ENCODE measurements around the gene ADAMTSL2. TPM values are rescaled to one million over a fixed set of nuclear protein-coding genes. Genes with fewer than 3 reads are reported as not detected.

The ADAMTSL2 gene
- total and polyA plus RNA-seq, 10 donors, result 1.6 to 11.7 (median 4.3) TPM

DNA sequence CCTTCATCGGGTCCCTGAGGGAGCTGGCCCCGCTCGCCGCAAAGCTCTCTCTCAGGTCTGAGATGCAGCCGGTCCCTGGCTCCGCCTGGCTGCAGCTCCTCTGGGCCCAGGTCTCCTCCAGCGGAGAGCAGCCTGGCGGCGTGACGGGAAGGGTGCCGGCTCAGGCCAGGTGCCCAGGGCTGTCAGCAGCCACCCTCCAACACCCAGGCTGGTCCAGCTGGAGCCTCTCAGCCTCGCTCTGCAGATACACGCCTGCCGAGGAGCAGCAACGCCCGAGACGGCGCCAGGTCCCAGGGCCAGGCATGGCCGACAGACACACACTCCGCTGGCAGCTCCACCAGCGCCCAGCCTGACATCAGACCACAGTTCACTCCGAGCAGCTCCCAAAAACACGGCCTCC is 49.1 kb downstream of the ADAMTSL2 start:
- Histone ChIP-seq H3K4me1 (peaks cover 0 to 29% (median 16%) of the 10 kb centered on the region in 6 donors), H3K4me3 (no peak overlapping the region), H3K27me3 (replicated peaks in 1 of 7) (peaks cover 0 to 86% (median 29%) of the 10 kb centered on the region in 7 donors), H3K36me3 (no peaks in the 10 kb centered on the region), H3K27ac (no peak overlapping the region), H3K9me3 (no peaks in the 10 kb centered on the region)
- no peak for DNase-seq
- intact Hi-C loops (cut with DNase I; ENCODE audit: low total_unique reads), result no loop called here
- WGBS, 5 donors, result 80 to 92% (median 87%) methylated on average over 10 to 23 of the region's 23 CpGs
- TF ChIP-seq, protein P1, sequence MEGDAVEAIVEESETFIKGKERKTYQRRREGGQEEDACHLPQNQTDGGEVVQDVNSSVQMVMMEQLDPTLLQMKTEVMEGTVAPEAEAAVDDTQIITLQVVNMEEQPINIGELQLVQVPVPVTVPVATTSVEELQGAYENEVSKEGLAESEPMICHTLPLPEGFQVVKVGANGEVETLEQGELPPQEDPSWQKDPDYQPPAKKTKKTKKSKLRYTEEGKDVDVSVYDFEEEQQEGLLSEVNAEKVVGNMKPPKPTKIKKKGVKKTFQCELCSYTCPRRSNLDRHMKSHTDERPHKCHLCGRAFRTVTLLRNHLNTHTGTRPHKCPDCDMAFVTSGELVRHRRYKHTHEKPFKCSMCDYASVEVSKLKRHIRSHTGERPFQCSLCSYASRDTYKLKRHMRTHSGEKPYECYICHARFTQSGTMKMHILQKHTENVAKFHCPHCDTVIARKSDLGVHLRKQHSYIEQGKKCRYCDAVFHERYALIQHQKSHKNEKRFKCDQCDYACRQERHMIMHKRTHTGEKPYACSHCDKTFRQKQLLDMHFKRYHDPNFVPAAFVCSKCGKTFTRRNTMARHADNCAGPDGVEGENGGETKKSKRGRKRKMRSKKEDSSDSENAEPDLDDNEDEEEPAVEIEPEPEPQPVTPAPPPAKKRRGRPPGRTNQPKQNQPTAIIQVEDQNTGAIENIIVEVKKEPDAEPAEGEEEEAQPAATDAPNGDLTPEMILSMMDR (IDR thresholded peaks at IDR 0.05 in 8 of 11, conservative IDR thresholded peaks at IDR 0.05 in 3 of 11), result no peak
- TF ChIP-seq POLR2AphosphoS5 (IDR thresholded peaks at IDR 0.05) (no peak), POLR2A (IDR thresholded peaks at IDR 0.05) (no peak)

DNA sequence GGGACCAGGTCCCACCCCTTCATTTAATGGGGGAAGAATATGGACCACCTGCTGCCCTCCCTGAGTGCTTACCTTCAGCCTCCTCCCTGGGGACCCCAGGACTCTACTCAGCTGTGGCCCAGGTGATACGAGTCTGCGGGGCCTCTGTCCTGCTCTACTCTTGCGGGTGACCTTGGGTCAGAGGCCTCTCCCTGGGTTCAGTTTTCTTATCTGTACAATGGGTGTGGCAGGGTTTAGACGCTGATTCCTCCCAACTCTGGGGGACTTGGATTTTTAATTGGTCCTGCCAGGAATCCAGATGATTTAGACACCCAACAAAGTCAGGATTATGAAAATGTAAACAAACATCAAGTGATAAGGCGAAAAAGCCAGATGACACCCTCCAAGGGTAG is 49.7 kb downstream of the ADAMTSL2 start:
- WGBS, 5 donors, result 63 to 81% (median 72%) methylated on average over 5 of the region's 5 CpGs
- no peak for DNase-seq
- Histone ChIP-seq H3K9me3 (no peaks in the 10 kb centered on the region), H3K4me3 (no peak overlapping the region), H3K36me3 (no peaks in the 10 kb centered on the region), H3K27me3 (replicated peaks in 1 of 7) (peaks cover 0 to 80% (median 24%) of the 10 kb centered on the region in 7 donors), H3K4me1 (peaks cover 0 to 25% (median 16%) of the 10 kb centered on the region in 6 donors), H3K27ac (no peak overlapping the region)
- intact Hi-C loops (cut with DNase I; ENCODE audit: low total_unique reads), result no loop called here
- TF ChIP-seq POLR2A (IDR thresholded peaks at IDR 0.05) (no peak), POLR2AphosphoS5 (IDR thresholded peaks at IDR 0.05) (no peak)
- TF ChIP-seq, protein P1 (IDR thresholded peaks at IDR 0.05 in 8 of 11, conservative IDR thresholded peaks at IDR 0.05 in 3 of 11), result no peak

DNA sequence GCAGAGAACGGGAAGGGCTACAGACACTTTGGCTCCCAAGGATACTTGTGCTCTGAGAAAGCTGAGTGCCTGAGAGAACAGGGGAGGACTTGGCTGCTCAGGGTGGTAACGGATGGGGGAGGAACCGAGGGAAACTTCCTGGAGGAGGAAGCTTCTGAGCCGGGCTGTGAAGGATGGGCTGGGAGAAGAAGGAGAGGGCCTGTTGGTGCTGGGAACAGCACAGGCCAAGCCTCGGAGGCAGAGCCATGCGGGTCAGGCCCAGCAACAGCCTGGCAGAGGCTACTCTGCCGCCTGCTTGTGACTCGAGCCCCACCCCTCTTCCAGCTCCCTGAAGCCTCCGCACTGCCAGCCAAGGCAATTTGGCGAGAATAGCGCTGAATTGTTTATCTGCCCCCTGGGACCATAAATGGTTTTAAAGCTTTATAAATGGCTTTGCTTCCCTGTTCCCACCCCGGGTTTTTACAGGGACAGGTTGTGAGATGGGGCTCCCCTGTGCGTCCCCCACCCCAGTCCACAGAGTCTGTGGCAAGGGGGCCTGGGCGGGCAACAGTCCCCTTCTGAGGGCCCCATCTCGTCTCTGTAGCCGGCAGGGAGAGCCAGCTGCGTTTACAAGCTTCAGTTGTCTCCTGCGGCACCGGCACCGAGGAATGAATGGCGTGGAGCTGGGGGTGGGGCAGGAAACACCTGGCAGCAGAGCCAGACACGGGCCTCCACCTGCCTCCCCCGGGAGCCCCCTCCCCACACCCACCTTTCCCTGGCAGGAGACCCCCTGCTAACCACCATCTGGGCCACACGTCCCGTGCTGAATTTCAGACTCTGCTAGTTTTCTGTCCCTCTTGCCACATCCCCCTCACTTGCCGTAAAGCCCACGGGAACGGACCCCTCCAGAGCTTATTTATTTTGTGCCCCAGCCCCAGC is 50.3 kb downstream of the ADAMTSL2 start:
- intact Hi-C loops (cut with DNase I; ENCODE audit: low total_unique reads), result no loop called here

More for the DNA sequence above, 50.3 kb downstream of the ADAMTSL2 start:
- peaks cover 0 to 73% (median 24%) of the 10 kb centered on the region in 7 donors for H3K27me3 ChIP-seq (replicated peaks in 1 of 7)
- H3K9me3 ChIP-seq, result no peaks in the 10 kb centered on the region
- TF ChIP-seq POLR2AphosphoS5 (IDR thresholded peaks at IDR 0.05) (no peak), POLR2A (IDR thresholded peaks at IDR 0.05) (no peak)
- TF ChIP-seq, protein P1 (IDR thresholded peaks at IDR 0.05 in 8 of 11, conservative IDR thresholded peaks at IDR 0.05 in 3 of 11), result no peak
- H3K36me3 ChIP-seq, result no peaks in the 10 kb centered on the region
- WGBS, 5 donors, result 11 to 15% (median 14%) methylated on average over 22 to 28 of the region's 28 CpGs
- H3K27ac ChIP-seq, result no peak overlapping the region
- DNase-seq, result no peak
- peaks cover 0 to 23% (median 16%) of the 10 kb centered on the region in 6 donors for H3K4me1 ChIP-seq
- no peak overlapping the region for H3K4me3 ChIP-seq

Measured in spleen (tissue), 11 donors.